Endometrium (tissue), 2 donors: Measurements from ENCODE around the gene RNF151.

Source experiments
- FAIRE-seq: peaks from 2 replicates; lab custom pipeline; 2012; peaks lifted over from hg19 to GRCh38; lab: Jason Lieb, UNC
- donor health status: control.
- donor health status: control.

RNF151 gene

GRCh38 chr16:1978476-1979120 is 11.9 kb downstream of the RNF151 start:
- FAIRE-seq, result no peak

- no peak for FAIRE-seq
These were observed 12.8 kb downstream of the RNF151 start for GRCh38 chr16:1979271-1980029.

GRCh38 chr16:1980030-1980769 is 13.5 kb downstream of the RNF151 start:
- FAIRE-seq, result no peak

DNA sequence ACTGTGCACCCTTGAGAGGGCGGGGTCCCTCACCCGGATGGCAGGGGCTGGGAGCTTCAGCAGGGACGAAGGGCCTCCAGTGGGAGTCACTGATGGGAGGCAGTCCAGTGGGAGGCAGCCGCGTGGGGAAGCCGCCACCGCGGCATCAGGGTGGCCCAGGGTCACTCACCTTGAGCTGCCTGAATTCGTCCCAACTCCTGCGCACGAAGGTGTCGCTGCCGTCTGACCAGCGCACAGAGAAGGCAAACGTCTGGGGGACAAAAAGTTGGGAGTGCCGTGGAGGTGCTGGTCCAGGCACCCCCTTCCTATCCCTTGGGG is 14.1 kb downstream of the RNF151 start:
- no peak for FAIRE-seq

- no peak for FAIRE-seq
These were observed 14.8 kb downstream of the RNF151 start, which contains the start of gene NOXO1 for GRCh38 chr16:1981398-1981836. TSS of gene NOXO1 (minus strand) at chr16:1981469. CDS start at chr16:1981179, 290 bp downstream.

- no peak for FAIRE-seq
These were observed 15.4 kb downstream of the RNF151 start for GRCh38 chr16:1982013-1982433.

GRCh38 chr16:1982991-1983543 is 16.4 kb downstream of the RNF151 start:
- FAIRE-seq, result no peak

DNA sequence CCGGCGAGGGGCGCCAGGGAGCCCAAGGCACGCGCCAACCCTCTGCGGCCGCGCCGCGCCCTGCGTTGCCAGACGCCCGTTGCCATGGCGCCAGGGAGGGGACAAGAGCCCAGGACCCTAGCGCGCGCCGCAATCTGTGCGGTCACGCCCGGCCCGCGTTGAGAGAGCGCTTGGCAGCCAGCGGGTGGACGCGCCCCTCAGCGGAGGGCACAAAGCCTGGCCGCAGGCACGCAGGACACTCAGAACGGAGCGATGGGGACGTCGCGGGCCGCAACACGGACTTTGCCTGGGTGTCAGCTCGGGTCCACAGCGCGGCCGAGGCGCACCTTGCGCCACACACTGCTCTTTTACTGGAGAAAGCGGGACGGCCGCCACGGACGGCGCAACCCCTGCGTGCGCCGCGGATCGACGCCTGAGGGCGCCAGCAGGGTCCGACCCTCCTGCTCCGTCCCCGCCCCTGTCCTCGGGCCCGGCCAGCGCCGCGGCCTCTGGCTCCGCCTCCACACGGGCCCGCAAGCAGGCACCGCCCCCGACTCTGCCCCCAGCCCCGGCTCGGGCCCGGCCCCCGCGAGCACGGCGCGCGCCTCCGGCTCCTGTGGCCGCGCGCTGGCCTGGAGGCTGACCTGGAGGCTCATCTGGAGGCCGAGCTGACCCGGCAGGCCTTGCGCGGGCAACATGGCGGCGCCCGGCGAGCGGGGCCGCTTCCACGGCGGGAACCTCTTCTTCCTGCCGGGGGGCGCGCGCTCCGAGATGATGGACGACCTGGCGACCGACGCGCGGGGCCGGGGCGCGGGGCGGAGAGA is 17.1 kb downstream of the RNF151 start, which contains the start of gene GFER:
GFER (plus strand) TSS at position 650 of the 803 bp plus-strand sequence; CDS start at position 676, 26 bp downstream.
- FAIRE-seq, result no peak

GRCh38 chr16:1984347-1985225 is 17.9 kb downstream of the RNF151 start:
- FAIRE-seq, result no peak

GRCh38 chr16:1985466-1986150 is 19.0 kb downstream of the RNF151 start:
- no peak for FAIRE-seq

DNA sequence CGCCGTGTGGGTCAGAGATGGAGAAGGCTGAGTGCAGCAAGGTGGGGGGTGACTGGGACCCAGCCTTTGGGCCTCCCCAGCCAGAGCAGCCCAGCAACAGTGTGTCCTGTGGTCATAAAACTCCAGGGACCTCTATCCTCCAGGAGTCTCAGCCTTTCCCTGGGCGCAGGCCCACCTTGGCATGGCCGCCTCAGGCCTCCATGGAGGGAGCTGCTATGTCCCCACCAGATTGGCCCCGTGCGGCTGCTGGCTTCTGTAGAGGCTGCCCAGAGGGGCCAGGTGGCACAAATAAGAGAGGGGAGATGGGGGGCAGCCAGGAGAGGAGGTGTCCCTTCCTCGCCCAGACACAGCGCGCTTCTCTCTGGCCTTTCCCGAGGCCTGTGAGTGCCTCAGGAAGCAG is 20.5 kb downstream of the RNF151 start:
- no peak for FAIRE-seq

GRCh38 chr16:1989209-1990100 is 22.8 kb downstream of the RNF151 start, which contains the start of gene SYNGR3:
TSS of gene SYNGR3 (plus strand) at chr16:1989970. CDS start at chr16:1990103, 133 bp downstream.
- FAIRE-seq, result no peak

DNA sequence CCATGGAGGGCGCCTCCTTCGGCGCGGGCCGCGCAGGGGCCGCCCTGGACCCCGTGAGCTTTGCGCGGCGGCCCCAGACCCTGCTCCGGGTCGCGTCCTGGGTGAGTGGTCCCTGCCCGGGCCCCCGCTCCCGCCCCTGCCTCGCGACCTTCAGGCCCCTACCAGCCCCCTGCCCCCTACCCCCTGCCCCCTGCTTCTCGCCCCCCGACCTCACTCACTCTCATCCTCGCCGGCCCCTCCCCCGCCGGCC is 23.4 kb downstream of the RNF151 start:
- FAIRE-seq, result no peak

DNA sequence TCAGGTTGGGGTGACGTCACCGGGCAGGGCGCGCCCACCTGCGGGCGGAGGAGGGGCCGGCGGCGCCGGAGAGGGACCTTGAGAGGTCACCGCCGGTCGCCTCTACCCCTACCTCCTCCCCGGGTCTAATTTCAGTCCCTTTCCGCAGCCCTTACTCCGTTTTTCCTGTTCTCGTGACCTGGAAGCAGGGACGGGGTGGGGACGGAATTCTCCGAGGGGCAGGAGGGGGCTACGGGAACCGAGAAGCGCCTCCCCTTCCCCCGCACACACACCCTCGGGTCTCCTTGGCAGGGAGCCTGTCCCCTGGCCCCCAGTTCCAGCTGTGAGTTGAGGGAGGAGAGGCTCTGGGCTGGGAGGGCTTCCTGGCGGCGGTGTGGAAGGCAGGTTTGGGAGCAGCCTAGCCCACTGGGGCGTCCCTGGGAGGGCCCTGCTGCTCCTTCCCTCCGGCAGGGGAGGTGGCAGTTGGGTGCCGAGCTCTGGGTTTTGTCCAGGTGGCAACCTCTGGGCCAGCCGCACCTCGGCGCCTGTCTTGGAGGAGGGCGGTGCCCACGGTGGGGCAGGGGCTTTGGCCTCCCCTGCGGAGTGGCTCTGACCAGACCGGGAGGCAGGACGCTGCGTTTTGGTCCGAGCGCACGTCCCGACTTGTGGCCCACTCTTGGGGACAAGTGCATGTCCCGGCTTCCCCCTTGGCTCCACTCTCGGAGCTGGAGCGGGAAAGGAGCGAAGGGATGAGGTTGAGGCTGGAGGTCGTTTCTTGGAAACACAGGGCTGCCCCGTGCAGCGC is 23.9 kb downstream of the RNF151 start:
- FAIRE-seq, result no peak

- no peak for FAIRE-seq
These were observed 24.5 kb downstream of the RNF151 start for GRCh38 chr16:1991135-1991551.

DNA sequence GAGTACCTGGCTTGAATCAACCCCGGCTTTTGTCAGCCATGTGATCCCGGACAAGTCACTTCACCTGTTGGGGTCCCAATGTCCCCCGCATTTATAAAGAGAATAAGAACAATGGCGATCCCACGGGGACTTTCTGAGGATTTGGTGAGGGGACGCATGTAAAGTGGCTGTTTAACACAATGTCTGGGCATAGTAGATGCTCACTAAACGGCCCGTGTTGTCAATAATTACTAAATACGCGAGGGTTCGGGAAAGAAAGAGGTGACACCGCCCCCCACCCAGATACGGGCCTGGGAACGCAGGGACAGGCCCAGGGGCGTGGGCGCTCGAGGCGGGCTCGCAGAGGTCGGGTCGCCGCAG is 24.9 kb downstream of the RNF151 start:
- no peak for FAIRE-seq

- FAIRE-seq, result no peak
These were observed 25.5 kb downstream of the RNF151 start for GRCh38 chr16:1991948-1992703.
